ENCODE results near the gene FOCAD. TPM values are rescaled to one million over a fixed set of nuclear protein-coding genes. Genes with fewer than 3 reads are reported as not detected.

The FOCAD gene
- total RNA-seq, 2 experiments from 2014 or later: 27.2 to 32.3 TPM

DNA sequence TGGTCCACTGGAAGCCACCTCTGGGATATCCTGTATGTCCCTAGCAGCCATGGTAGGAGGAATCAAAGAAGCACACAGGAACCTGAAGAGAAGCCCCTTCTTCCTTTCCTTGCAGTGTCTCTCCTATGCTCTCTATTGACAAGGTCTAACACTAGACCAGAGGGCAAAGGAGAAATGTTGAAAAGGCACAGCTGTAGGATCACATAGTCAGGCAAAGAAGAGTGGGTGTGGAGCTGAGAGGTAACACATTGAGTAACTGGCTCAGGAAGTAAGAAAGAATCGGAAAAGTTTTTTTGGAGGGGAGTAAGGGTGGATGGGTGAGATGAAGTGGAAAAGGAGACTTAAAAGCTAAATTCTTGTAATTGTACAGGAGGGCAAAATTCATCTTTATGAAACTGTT, 100.1 kb downstream of the FOCAD start:
- Mint-ChIP-seq H3K27me3 (no peaks in the 10 kb centered on the region), H3K36me3 (peaks cover 9% of the 10 kb centered on the region), H3K4me3 (no peak overlapping the region), H3K9me3 (no peaks in the 10 kb centered on the region), H3K4me1 (no peaks in the 10 kb centered on the region), H3K27ac (no peak overlapping the region)
- DNase-seq: no peak

DNA sequence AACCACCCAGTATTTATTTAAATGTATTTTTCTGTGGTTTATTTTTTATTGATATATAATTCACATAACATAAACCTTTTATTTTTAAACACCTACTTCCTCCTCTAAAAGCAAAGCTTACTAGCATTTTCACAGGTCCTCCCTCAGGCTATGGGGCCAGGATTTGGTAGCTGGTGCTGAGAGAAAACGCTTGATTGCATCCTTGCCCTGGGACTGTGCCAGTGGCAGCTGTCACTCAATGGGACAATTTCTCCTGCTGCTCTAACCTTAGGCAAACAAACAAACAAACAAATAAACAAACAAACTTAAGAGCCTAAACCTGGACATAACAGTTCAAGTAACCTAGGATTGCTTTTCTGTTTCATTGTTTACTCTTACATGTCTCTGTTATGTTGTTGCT, 102.7 kb downstream of the FOCAD start:
- H3K27ac Mint-ChIP-seq: no peak overlapping the region
- no peaks in the 10 kb centered on the region for H3K9me3 Mint-ChIP-seq
- H3K4me1 Mint-ChIP-seq: peaks cover 4% of the 10 kb centered on the region
- peaks cover 25% of the 10 kb centered on the region for H3K36me3 Mint-ChIP-seq
- DNase-seq: no peak
- H3K27me3 Mint-ChIP-seq: no peaks in the 10 kb centered on the region
- no peak overlapping the region for H3K4me3 Mint-ChIP-seq

- Mint-ChIP-seq H3K36me3 (peaks cover 24% of the 10 kb centered on the region), H3K4me3 (no peak overlapping the region), H3K27ac (no peak overlapping the region), H3K4me1 (peaks cover 4% of the 10 kb centered on the region), H3K9me3 (no peaks in the 10 kb centered on the region), H3K27me3 (no peaks in the 10 kb centered on the region)
- no peak for DNase-seq
Observed at GRCh38 chr9:20788526-20789451, 104.7 kb downstream of the FOCAD start.

GRCh38 chr9:20790721-20791120, 106.7 kb downstream of the FOCAD start:
- Mint-ChIP-seq H3K4me3 (no peak overlapping the region), H3K27me3 (no peaks in the 10 kb centered on the region), H3K4me1 (peaks cover 4% of the 10 kb centered on the region), H3K9me3 (no peaks in the 10 kb centered on the region), H3K36me3 (peaks cover 23% of the 10 kb centered on the region), H3K27ac (no peak overlapping the region)
- no peak for DNase-seq

GRCh38 chr9:20791682-20792081, 107.6 kb downstream of the FOCAD start:
- peaks cover 4% of the 10 kb centered on the region for H3K4me1 Mint-ChIP-seq
- H3K36me3 Mint-ChIP-seq: peaks cover 28% of the 10 kb centered on the region
- DNase-seq: no peak
- no peak overlapping the region for H3K4me3 Mint-ChIP-seq
- H3K9me3 Mint-ChIP-seq: no peaks in the 10 kb centered on the region
- no peak overlapping the region for H3K27ac Mint-ChIP-seq
- no peaks in the 10 kb centered on the region for H3K27me3 Mint-ChIP-seq

GRCh38 chr9:20804489-20805250, 120.6 kb downstream of the FOCAD start:
- no peaks in the 10 kb centered on the region for H3K9me3 Mint-ChIP-seq
- H3K27ac Mint-ChIP-seq: no peak overlapping the region
- DNase-seq: no peak
- no peaks in the 10 kb centered on the region for H3K27me3 Mint-ChIP-seq
- H3K36me3 Mint-ChIP-seq: peaks cover 14% of the 10 kb centered on the region
- H3K4me3 Mint-ChIP-seq: no peak overlapping the region
- H3K4me1 Mint-ChIP-seq: peaks cover 7% of the 10 kb centered on the region

GRCh38 chr9:20805766-20806165, 121.7 kb downstream of the FOCAD start:
- H3K36me3 Mint-ChIP-seq: peaks cover 5% of the 10 kb centered on the region
- H3K4me3 Mint-ChIP-seq: no peak overlapping the region
- no peaks in the 10 kb centered on the region for H3K9me3 Mint-ChIP-seq
- DNase-seq: no peak
- peaks cover 8% of the 10 kb centered on the region for H3K4me1 Mint-ChIP-seq
- H3K27me3 Mint-ChIP-seq: no peaks in the 10 kb centered on the region
- no peak overlapping the region for H3K27ac Mint-ChIP-seq

- H3K4me3 Mint-ChIP-seq: no peak overlapping the region
- H3K9me3 Mint-ChIP-seq: no peaks in the 10 kb centered on the region
- H3K36me3 Mint-ChIP-seq: peaks cover 2% of the 10 kb centered on the region
- no peak for DNase-seq
- peaks cover 9% of the 10 kb centered on the region for H3K4me1 Mint-ChIP-seq
- H3K27ac Mint-ChIP-seq: no peak overlapping the region
- no peaks in the 10 kb centered on the region for H3K27me3 Mint-ChIP-seq
Observed at GRCh38 chr9:20808002-20808401, 123.9 kb downstream of the FOCAD start.

GRCh38 chr9:20811872-20812271, 127.8 kb downstream of the FOCAD start:
- Mint-ChIP-seq H3K36me3 (peaks cover 2% of the 10 kb centered on the region), H3K27ac (no peak overlapping the region)

GRCh38 chr9:20815923-20816703, 132.1 kb downstream of the FOCAD start:
- Mint-ChIP-seq H3K4me3 (no peak overlapping the region), H3K9me3 (no peaks in the 10 kb centered on the region), H3K27ac (no peak overlapping the region), H3K4me1 (no peaks in the 10 kb centered on the region), H3K27me3 (no peaks in the 10 kb centered on the region), H3K36me3 (peaks cover 8% of the 10 kb centered on the region)
- no peak for DNase-seq

More at GRCh38 chr9:20811872-20812271, 127.8 kb downstream of the FOCAD start:
- H3K27me3 Mint-ChIP-seq: no peaks in the 10 kb centered on the region
- H3K4me3 Mint-ChIP-seq: no peak overlapping the region
- no peaks in the 10 kb centered on the region for H3K9me3 Mint-ChIP-seq
- H3K4me1 Mint-ChIP-seq: peaks cover 5% of the 10 kb centered on the region
- DNase-seq: no peak

DNA sequence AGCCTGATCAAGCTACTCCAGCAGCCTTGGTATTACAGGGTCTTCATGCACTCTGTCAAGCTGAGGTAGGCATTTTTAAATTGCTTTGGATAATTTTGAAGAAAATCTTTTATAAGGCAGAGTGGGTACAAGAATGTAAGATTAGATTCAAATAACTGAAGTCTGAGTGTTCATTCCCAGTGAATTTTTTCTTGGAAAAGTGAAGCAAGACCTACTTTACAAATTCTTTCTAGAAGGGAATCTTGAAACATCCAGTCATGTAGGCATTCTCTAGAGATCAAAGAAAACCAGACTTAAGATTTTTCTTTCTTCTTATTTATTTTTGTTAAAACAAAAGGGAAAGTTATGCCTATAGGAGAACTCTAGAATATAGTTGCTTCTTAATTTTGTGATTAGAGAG, 139.0 kb downstream of the FOCAD start:
- DNase-seq: no peak
- Mint-ChIP-seq H3K27ac (no peak overlapping the region), H3K27me3 (no peaks in the 10 kb centered on the region), H3K4me3 (no peak overlapping the region), H3K9me3 (no peaks in the 10 kb centered on the region), H3K36me3 (peaks cover 34% of the 10 kb centered on the region), H3K4me1 (no peaks in the 10 kb centered on the region)

DNA sequence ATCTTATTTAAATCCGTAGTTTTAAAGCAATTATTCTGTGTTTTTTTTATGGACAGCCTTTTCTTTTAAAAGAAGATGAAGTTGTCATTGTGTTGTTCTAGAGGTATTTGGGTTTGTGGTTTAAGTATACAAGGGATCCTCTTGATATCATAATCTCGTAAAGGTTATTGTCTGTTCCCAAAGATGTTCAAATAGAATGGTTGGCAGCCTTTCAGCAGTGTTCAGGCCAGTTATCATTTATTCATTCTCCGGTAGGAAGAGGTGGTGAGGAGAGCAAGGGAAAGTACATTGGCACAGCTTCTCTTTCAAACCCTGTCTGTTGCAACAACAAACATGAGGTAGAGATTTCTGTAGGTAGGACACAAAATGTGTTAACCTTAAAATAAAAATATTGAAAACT, 147.0 kb downstream of the FOCAD start:
- DNase-seq: no peak
- peaks cover 29% of the 10 kb centered on the region for H3K36me3 Mint-ChIP-seq
- H3K4me3 Mint-ChIP-seq: no peak overlapping the region
- no peak overlapping the region for H3K27ac Mint-ChIP-seq
- no peaks in the 10 kb centered on the region for H3K27me3 Mint-ChIP-seq
- H3K4me1 Mint-ChIP-seq: peaks cover 6% of the 10 kb centered on the region
- no peaks in the 10 kb centered on the region for H3K9me3 Mint-ChIP-seq

DNA sequence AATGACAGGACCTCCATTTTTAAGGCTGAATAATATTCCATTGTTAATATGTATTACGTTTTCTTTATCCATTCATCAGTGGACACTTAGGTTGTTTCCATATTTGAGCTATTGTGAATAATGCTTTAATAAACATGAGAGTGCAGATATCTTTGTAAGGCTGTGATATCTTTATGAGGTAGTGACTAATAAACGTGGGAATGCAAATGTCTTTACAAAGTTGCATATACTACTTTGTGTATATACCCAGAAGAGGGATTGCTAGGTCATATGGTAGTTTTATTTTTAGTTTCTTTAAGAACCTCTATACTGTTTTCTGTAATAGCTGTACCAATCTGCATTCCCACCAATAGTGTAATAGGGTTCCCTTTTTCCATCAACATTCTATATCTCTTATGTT, 148.7 kb downstream of the FOCAD start:
- peaks cover 16% of the 10 kb centered on the region for H3K36me3 Mint-ChIP-seq
- H3K9me3 Mint-ChIP-seq: no peaks in the 10 kb centered on the region
- peaks cover 6% of the 10 kb centered on the region for H3K4me1 Mint-ChIP-seq
- H3K27me3 Mint-ChIP-seq: no peaks in the 10 kb centered on the region
- H3K4me3 Mint-ChIP-seq: no peak overlapping the region
- DNase-seq: no peak
- no peak overlapping the region for H3K27ac Mint-ChIP-seq

DNA sequence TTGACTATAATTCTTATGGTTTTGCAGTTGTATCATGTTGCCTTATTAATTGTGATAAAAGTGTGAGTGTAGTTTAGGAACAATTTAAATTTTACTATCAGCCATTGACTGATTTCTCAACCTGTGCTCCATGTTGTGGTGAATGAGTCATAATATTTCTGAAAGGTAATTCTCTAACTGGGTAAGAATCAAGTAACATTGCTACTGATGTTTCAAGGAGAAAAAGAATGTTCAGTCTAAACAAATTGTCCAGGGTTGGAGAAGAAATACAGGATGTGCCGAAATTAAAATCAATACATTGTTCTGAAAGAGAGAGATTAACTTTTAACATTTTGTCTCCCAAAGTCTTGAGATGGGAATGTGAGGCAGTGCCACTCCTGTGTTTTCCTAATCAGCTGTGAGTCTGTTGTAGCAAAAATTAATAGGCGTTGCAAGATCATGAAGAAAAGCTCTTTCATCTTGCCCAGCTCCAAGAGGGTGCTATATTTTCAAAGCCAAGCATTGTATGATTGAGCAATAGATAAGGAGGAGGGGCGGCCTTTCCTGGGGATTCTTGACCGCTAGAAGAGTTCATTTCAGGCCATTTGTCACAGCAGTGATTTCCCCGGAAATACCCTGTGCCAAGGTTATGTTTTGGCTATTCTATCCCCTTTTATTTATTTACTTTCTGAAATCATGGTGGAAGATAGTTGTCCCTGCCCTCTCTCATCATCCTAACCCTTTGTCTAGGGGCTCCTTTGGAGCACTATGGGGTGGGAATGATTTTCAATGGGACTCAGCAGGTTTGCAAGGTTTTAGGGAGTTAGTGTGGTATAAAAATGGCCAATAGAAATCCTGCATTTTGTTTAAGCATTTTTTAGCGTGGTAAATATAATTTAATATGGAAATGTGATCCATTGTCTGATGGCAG, 151.6 kb downstream of the FOCAD start:
- Mint-ChIP-seq H3K27ac (no peak overlapping the region), H3K4me3 (no peak overlapping the region), H3K4me1 (peaks cover 6% of the 10 kb centered on the region), H3K9me3 (peaks cover 2% of the 10 kb centered on the region), H3K36me3 (peaks cover 16% of the 10 kb centered on the region), H3K27me3 (no peaks in the 10 kb centered on the region)
- DNase-seq: no peak
